SK-N-SH treated with all-trans-retinoic acid at 6 μM for 48 hours (cell line): Measurements from ENCODE around the gene SPAG9.
A peak's percentile ranks its signal among the peaks of the same experiment; 100 is the strongest.

ENCODE experiments used
- ATAC-seq: fragments of 200-7000 bp; cut with Tn5 transposase; 3 replicates; pipeline ENCODE4 v1.9.1; 2020; ENCODE audit warnings: mild to moderate bottlenecking, moderate library complexity
- BACH2 ChIP-seq: fragments of 250-450 bp; sonication (Bioruptor Pico); IDR thresholded peaks from 2 replicates; pipeline ENCODE4 v1.9.0; 2021; ENCODE audit warnings: mild to moderate bottlenecking, borderline replicate concordance
- CSDC2 ChIP-seq: fragments of 250-450 bp; sonication (Bioruptor Pico); IDR thresholded peaks from 2 replicates; pipeline ENCODE4 v1.5.0; 2020; ENCODE audit warnings: mild to moderate bottlenecking, moderate library complexity
- GLIS3 ChIP-seq: fragments of 250-450 bp; sonication (Bioruptor Pico); IDR thresholded peaks from 2 replicates; pipeline ENCODE4 v1.5.0; 2020; ENCODE audit warnings: mild to moderate bottlenecking, moderate library complexity
- ISL1 ChIP-seq: fragments of 250-450 bp; sonication (Bioruptor Pico); IDR thresholded peaks from 2 replicates; pipeline ENCODE4 v2.1.2; 2022; ENCODE audit warnings: mild to moderate bottlenecking, moderate library complexity
- OSR1 ChIP-seq: fragments of 250-450 bp; sonication (Bioruptor Pico); IDR thresholded peaks from 2 replicates; pipeline ENCODE4 v1.8.0; 2022; ENCODE audit warnings: moderate library complexity, mild to moderate bottlenecking, inconsistent platforms
- RARB ChIP-seq: fragments of 250-450 bp; sonication (Bioruptor Pico); IDR thresholded peaks from 2 replicates; pipeline ENCODE4 v1.8.0; 2021; ENCODE audit warnings: mild to moderate bottlenecking, moderate library complexity
- SNAI2 ChIP-seq: fragments of 250-450 bp; sonication (Bioruptor Pico); IDR thresholded peaks from 2 replicates; pipeline ENCODE4 v1.5.0; 2020; ENCODE audit warnings: mild to moderate bottlenecking, moderate library complexity
- TCF4 ChIP-seq: fragments of 250-450 bp; sonication (Bioruptor Pico); IDR thresholded peaks from 2 replicates; pipeline ENCODE4 v1.8.0; 2021; ENCODE audit warnings: mild to moderate bottlenecking, moderate library complexity, borderline replicate concordance
- TOX ChIP-seq: fragments of 250-450 bp; sonication (Bioruptor Pico); IDR thresholded peaks from 2 replicates; pipeline ENCODE4 v1.8.0; 2021; ENCODE audit warnings: mild to moderate bottlenecking, moderate library complexity, borderline replicate concordance
- ZC3H10 ChIP-seq: fragments of 250-450 bp; sonication (Bioruptor Pico); IDR thresholded peaks from 2 replicates; pipeline ENCODE4 v1.5.1; 2021; ENCODE audit warnings: mild to moderate bottlenecking, moderate library complexity
- ZFP3 ChIP-seq: fragments of 250-450 bp; sonication (Bioruptor Pico); IDR thresholded peaks from 2 replicates; pipeline ENCODE4 v1.5.0; 2020; ENCODE audit warnings: mild to moderate bottlenecking, moderate library complexity
- ZNF565 ChIP-seq: fragments of 450-650 bp; formaldehyde crosslinking; conservative IDR thresholded peaks from 2 replicates; pipeline ENCODE4 v1.5.0; 2020; ENCODE audit warnings: low read depth, mild to moderate bottlenecking, moderate library complexity
- ZNF70 ChIP-seq: fragments of 450-650 bp; formaldehyde crosslinking; IDR thresholded peaks from 2 replicates; pipeline ENCODE4 v1.5.0; 2020; ENCODE audit warnings: mild to moderate bottlenecking, moderate library complexity
- TF ChIP-seq, protein P1 (sequence below): fragments of 250-450 bp; sonication (Bioruptor Pico); IDR thresholded peaks from 2 replicates; pipeline ENCODE4 v1.5.1; 2020; ENCODE audit warnings: low read depth, mild to moderate bottlenecking, moderate library complexity
- TF ChIP-seq, protein P2 (sequence below): fragments of 250-450 bp; sonication (Bioruptor Pico); IDR thresholded peaks from 2 replicates; pipeline ENCODE4 v1.8.0; 2021; ENCODE audit warnings: low read depth, mild to moderate bottlenecking, moderate library complexity, borderline replicate concordance
- TF ChIP-seq, protein P3 (sequence below): fragments of 250-450 bp; sonication (Bioruptor Pico); IDR thresholded peaks from 2 replicates; pipeline ENCODE4 v1.8.0; 2020; ENCODE audit warnings: mild to moderate bottlenecking, moderate library complexity, borderline replicate concordance
- TF ChIP-seq, protein P4 (sequence below): fragments of 250-450 bp; sonication (Bioruptor Pico); IDR thresholded peaks from 2 replicates; pipeline ENCODE4 v1.5.1; 2021; ENCODE audit warnings: mild to moderate bottlenecking, moderate library complexity

The SPAG9 gene

DNA sequence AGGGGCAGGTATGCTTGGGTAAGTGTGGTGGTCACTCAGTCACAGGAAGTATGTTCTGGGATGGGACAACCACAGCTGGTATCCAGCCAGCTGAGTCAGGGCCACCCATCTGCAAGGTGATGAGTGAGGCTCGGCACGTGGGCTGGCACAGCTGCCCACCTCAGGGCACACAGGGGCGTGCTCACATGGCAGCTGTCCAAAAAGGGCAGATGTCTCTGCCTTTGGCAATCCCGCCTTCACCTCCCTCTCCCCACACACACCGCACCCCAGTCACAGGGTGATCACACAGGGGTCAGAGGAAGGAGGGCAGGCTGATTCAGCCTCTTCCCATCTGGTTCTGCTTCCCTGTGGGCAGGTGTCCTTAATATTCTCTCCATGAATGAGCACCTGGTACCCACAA lies 168.7 kb downstream of the SPAG9 start:
- TF ChIP-seq BACH2 (CRISPR knock-in tag): no peak
- peak; percentile 35; the same call in 1 of the 2 replicates for TF ChIP-seq TCF4 (CRISPR knock-in tag)
- TF ChIP-seq ZNF565 (CRISPR knock-in tag): no peak
- TF ChIP-seq RARB (CRISPR knock-in tag): no peak
- TF ChIP-seq SNAI2: no peak
- ATAC-seq: no peak

DNA sequence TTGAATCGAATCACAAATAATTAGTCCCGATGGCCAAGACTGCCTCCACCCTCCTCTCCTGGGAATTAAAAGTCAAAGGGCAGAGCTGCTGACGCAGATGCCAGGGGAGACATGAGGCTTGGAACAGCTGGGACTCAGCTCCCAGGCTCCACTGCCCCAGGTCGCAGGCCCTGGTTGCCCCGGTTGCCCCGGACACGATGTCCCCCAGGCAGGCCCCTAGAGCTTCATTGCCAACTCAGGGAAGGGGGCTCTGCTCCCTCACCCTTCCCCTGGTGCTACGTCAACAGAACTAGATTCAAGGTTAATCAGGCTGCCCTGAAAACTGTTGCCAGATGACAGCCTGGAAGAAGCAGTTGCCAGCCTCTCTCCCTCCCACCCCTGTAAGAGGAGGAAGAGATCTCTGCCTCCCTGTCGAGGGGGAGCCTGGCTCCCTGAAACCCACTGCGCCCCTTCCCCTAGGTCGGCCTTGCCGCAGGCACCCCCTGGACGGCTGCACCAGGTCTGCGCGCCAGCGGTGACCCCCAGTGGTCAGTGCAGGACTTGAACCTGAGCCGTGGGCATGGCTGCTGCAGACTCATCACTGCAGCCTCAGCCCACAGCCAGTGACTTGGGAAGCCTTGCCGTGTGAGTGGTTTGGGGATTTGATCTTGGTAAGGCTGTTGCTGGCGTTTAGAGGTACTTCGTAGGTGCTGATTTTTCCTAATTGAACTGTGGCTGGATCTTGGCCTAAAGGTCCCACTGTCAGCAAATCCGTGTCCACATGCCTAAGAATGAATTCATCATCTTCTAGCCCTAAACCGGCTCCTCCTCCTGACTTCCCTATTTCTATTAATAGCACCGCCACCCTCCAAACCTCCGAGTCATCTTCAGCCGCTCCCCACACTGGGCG lies 170.4 kb downstream of the SPAG9 start:
- TF ChIP-seq, protein P1, sequence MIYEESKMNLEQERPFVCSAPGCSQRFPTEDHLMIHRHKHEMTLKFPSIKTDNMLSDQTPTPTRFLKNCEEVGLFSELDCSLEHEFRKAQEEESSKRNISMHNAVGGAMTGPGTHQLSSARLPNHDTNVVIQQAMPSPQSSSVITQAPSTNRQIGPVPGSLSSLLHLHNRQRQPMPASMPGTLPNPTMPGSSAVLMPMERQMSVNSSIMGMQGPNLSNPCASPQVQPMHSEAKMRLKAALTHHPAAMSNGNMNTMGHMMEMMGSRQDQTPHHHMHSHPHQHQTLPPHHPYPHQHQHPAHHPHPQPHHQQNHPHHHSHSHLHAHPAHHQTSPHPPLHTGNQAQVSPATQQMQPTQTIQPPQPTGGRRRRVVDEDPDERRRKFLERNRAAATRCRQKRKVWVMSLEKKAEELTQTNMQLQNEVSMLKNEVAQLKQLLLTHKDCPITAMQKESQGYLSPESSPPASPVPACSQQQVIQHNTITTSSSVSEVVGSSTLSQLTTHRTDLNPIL (CRISPR knock-in tag): no peak
- 0 out of 2 replicates have a peak, but pooled peaks have one; percentile 29 for TF ChIP-seq ZFP3 (CRISPR knock-in tag)
- ATAC-seq: peak; percentile 89

DNA sequence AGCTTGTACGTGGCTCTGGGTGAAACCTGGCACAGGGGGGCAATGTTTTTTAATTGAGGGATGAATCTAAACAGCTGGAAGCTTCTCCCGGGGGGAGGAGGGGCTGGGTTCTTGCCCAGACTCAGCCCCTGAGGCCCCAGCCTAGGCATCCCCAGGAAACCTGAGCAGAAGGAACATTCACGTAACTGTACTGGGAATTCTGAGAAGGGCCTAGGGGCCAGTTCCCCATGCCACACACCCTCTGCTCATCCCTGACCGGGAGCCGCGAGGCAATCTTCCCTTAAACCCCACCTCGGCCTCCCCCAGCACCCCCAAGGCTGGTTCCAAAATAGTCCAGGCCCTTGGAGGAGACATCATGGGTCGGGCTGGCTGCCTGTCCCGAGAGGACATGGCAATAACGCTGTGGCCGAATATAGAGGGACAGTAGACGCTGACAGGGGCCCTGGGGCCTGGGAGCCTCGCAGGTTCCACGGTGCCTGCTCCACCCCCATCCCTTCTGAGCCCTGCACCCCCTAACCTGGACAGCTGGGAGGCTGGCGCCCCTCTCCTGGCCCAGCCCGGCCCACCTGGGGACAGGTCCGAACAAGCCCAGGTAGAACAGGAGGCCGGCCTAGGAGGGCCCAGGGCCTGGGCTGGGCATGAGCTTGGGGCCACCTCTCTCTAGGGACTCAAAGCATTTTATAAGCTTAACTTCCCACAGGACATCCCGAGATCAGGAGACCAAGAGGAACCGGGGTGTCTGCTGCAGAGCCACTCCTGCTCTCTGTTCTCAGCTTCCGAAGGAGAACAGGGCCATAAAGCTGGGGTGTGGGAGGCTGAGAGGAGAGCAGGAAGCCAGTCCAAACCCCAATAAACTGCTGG lies 171.3 kb downstream of the SPAG9 start:
- TF ChIP-seq, protein P1 (CRISPR knock-in tag): no peak
- TF ChIP-seq CSDC2 (CRISPR knock-in tag): no peak
- TF ChIP-seq RARB (CRISPR knock-in tag): no peak
- TF ChIP-seq ZC3H10 (CRISPR knock-in tag): no peak
- TF ChIP-seq ZNF70: no peak
- no peak for TF ChIP-seq GLIS3 (CRISPR knock-in tag)
- TF ChIP-seq SNAI2: no peak
- no peak for TF ChIP-seq OSR1 (CRISPR knock-in tag)
- TF ChIP-seq, protein P2, sequence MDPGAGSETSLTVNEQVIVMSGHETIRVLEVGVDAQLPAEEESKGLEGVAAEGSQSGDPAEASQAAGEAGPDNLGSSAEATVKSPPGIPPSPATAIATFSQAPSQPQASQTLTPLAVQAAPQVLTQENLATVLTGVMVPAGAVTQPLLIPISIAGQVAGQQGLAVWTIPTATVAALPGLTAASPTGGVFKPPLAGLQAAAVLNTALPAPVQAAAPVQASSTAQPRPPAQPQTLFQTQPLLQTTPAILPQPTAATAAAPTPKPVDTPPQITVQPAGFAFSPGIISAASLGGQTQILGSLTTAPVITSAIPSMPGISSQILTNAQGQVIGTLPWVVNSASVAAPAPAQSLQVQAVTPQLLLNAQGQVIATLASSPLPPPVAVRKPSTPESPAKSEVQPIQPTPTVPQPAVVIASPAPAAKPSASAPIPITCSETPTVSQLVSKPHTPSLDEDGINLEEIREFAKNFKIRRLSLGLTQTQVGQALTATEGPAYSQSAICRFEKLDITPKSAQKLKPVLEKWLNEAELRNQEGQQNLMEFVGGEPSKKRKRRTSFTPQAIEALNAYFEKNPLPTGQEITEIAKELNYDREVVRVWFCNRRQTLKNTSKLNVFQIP (CRISPR knock-in tag): no peak
- TF ChIP-seq, protein P3, sequence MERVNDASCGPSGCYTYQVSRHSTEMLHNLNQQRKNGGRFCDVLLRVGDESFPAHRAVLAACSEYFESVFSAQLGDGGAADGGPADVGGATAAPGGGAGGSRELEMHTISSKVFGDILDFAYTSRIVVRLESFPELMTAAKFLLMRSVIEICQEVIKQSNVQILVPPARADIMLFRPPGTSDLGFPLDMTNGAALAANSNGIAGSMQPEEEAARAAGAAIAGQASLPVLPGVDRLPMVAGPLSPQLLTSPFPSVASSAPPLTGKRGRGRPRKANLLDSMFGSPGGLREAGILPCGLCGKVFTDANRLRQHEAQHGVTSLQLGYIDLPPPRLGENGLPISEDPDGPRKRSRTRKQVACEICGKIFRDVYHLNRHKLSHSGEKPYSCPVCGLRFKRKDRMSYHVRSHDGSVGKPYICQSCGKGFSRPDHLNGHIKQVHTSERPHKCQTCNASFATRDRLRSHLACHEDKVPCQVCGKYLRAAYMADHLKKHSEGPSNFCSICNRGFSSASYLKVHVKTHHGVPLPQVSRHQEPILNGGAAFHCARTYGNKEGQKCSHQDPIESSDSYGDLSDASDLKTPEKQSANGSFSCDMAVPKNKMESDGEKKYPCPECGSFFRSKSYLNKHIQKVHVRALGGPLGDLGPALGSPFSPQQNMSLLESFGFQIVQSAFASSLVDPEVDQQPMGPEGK (CRISPR knock-in tag): no peak
- TF ChIP-seq TOX (CRISPR knock-in tag): no peak
- TF ChIP-seq ISL1 (CRISPR knock-in tag): no peak
- TF ChIP-seq, all 23 proteins: peak for 0
- peak; percentile 0; the same call in 1 of the 3 replicates for ATAC-seq

DNA sequence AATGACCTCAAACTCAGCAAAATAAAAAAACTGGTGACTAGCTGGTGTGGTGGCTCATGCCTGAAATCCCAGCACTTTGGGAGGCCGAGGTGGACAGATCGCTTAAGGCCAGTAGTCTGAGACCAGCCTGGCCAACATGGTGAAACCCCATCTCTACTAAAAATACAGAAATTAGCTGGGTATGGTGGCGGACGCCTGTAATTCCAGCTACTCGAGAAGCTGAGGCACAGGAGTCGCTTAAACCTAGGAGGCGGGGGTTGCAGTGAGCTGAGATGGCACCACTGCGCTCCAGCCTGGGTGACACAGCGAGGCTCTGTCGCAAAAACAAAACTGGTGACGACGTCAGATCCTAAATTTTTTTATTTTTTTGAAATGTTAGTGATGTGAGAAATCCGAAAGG lies 172.0 kb downstream of the SPAG9 start:
- TF ChIP-seq TOX (CRISPR knock-in tag) (no peak), CSDC2 (CRISPR knock-in tag) (no peak)
- TF ChIP-seq, protein P2 (CRISPR knock-in tag): no peak
- TF ChIP-seq, protein P4, sequence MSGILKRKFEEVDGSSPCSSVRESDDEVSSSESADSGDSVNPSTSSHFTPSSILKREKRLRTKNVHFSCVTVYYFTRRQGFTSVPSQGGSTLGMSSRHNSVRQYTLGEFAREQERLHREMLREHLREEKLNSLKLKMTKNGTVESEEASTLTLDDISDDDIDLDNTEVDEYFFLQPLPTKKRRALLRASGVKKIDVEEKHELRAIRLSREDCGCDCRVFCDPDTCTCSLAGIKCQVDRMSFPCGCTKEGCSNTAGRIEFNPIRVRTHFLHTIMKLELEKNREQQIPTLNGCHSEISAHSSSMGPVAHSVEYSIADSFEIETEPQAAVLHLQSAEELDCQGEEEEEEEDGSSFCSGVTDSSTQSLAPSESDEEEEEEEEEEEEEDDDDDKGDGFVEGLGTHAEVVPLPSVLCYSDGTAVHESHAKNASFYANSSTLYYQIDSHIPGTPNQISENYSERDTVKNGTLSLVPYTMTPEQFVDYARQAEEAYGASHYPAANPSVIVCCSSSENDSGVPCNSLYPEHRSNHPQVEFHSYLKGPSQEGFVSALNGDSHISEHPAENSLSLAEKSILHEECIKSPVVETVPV (CRISPR knock-in tag): no peak
- TF ChIP-seq, all 23 proteins: peak for 0
- no peak for ATAC-seq
